Epithelial cell of esophagus (primary cell): Measurements from ENCODE around the gene VOPP1.
"Not testable (repeated sequence)": the region's sequence is repeated elsewhere in the genome, so short reads cannot be mapped to it uniquely, and the experiment has no call there.

Experiments
- DNase-seq: peaks from one replicate; pipeline ENCODE4 v3.0.0; 2010; ENCODE audit warnings: low read depth
- H3K4me3 ChIP-seq: 2 replicates; pipeline ENCODE4 v1.5.1; 2011; ENCODE audit warnings: mild to moderate bottlenecking, low read length, control low read depth
- TF ChIP-seq, protein P1 (sequence below): IDR thresholded peaks from 2 replicates; pipeline ENCODE4 v1.5.1; 2011; ENCODE audit warnings: low read depth, mild to moderate bottlenecking, low read length, control low read depth, inconsistent platforms; ENCODE audit not compliant: insufficient read depth; ENCODE audit errors: missing control alignments

VOPP1 gene

DNA sequence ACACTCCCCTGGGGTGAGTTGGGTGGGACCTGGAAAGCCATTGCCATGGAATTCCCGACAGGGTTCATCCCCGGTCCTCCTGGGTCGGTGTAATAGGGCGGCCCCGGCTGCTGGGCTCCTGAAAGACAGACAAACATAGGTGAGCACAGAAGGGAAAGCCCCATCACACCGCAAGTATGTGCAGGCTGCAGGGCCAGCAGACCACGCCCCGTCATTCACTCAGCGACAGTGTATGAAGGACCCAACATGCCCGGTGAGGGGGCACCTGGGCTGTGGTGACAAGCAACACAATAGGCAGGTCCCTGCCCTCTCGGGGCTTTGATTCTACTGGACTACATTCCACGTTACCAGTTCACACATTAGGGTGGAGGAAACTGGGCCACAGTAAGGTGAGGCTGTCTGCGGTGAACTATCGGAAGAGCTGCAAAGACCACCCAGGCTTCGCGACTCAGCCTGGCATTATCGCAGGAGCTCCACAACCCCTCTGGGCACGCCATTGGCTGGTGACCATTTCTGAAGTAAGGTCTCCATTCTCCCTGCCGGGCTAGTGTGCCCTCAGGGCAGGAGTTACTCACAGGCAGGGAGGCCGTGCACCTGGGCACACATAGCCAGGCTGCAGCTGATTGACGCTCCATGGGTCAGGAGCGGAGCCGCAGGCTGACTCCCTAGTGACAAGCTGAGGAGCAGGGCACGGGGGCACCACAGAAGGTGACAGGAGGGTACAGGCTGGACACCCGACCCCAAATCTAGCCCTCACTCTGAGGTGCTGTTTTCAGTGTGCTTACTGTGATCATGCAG, 99.2 kb downstream of the VOPP1 start:
- TF ChIP-seq, protein P1, sequence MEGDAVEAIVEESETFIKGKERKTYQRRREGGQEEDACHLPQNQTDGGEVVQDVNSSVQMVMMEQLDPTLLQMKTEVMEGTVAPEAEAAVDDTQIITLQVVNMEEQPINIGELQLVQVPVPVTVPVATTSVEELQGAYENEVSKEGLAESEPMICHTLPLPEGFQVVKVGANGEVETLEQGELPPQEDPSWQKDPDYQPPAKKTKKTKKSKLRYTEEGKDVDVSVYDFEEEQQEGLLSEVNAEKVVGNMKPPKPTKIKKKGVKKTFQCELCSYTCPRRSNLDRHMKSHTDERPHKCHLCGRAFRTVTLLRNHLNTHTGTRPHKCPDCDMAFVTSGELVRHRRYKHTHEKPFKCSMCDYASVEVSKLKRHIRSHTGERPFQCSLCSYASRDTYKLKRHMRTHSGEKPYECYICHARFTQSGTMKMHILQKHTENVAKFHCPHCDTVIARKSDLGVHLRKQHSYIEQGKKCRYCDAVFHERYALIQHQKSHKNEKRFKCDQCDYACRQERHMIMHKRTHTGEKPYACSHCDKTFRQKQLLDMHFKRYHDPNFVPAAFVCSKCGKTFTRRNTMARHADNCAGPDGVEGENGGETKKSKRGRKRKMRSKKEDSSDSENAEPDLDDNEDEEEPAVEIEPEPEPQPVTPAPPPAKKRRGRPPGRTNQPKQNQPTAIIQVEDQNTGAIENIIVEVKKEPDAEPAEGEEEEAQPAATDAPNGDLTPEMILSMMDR: no peak
- no peak overlapping the region for H3K4me3 ChIP-seq
- DNase-seq: peak; percentile 36

DNA sequence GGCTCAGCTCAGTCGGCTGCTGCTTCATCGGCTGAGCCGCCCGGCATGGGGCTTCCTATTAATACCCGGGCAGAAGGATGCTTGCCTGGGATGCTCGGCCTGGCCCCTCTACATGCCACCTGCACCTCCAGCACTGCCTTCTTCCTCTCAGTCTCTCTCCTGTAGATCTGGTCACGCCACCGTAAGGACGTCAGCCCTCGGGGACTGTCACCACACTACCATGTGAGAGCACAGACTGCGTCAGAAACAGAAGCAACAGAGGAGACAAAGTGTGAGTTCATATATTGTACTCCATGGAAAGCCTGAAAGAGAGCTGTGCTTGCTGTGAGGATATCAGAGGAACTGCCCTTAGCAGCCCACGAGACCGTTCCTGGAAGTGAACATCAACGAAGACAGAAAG, 99.9 kb downstream of the VOPP1 start:
- DNase-seq: not testable (repeated sequence)

GRCh38 chr7:55471594-55471993, 100.7 kb downstream of the VOPP1 start:
- not testable (repeated sequence) for H3K4me3 ChIP-seq, DNase-seq

More for the DNA sequence above, 99.9 kb downstream of the VOPP1 start:
- not testable (repeated sequence) for H3K4me3 ChIP-seq

- no peak for DNase-seq
- TF ChIP-seq, protein P1: no peak
- no peak overlapping the region for H3K4me3 ChIP-seq
Measured at GRCh38 chr7:55470261-55470660, 102.0 kb downstream of the VOPP1 start.

DNA sequence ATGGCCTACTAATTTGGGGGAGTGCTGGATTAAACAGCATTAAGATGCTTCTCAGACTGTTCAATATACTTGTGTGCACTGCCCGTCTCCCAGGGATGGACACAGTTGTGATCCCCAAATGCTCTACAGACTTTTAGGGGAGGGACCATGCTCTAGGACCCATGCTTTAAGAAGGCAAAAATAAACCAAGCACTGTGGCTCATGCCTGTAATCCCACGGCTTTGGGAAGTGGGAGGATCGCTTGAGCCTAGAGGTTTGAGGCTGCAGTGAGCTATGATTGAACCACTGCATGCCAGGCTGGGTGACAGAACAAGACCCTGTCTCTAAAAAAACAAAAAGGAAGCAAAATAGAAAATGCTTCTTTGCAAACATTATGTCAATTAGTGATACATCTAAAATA, 102.6 kb downstream of the VOPP1 start:
- H3K4me3 ChIP-seq: no peak overlapping the region
- no peak for DNase-seq
- TF ChIP-seq, protein P1: no peak

- no peak overlapping the region for H3K4me3 ChIP-seq
- no peak for DNase-seq
- TF ChIP-seq, protein P1: no peak
Measured at GRCh38 chr7:55469271-55469681, 103.0 kb downstream of the VOPP1 start.

GRCh38 chr7:55468495-55468894, 103.8 kb downstream of the VOPP1 start:
- DNase-seq: no peak

More at GRCh38 chr7:55468495-55468894, 103.8 kb downstream of the VOPP1 start:
- H3K4me3 ChIP-seq: no peak overlapping the region
- TF ChIP-seq, protein P1: no peak
